Natural killer cell (primary cell): ENCODE data around the gene GOLPH3L. TPM values are rescaled to one million over a fixed set of nuclear protein-coding genes. Genes with fewer than 3 reads are reported as not detected.
"Not testable (repeated sequence)": the region's sequence is repeated elsewhere in the genome, so short reads cannot be mapped to it uniquely, and the experiment has no call there.

ENCODE experiments used
- ATAC-seq, 3 donors: fragments of 150-1000 bp in 2 of 3; fragments of 200-7000 bp in 1 of 3; cut with Tn5 transposase; 1 replicate in 1 of 3; 2 replicates in 2 of 3; pipeline ENCODE4 v1.10.0; 2021; ENCODE audit warnings: mild to moderate bottlenecking in 2 of 3, moderate library complexity in 2 of 3
- DNase-seq, 2 donors: peaks; one replicate each; pipeline versions ENCODE4 v3.0.0 to v3.0.0-alpha.2; 2013 to 2021; ENCODE audit warnings: mixed read lengths in 1 of 2
- H3K27ac ChIP-seq: one replicate; pipeline ENCODE4 v1.5.1; 2013; ENCODE audit warnings: mild to moderate bottlenecking, low read length
- H3K27me3 ChIP-seq: one replicate; pipeline ENCODE4 v1.6.1; 2013; ENCODE audit warnings: low read length; ENCODE audit not compliant: control insufficient read depth, insufficient read depth
- H3K36me3 ChIP-seq: one replicate; pipeline ENCODE4 v1.6.1; 2013; ENCODE audit warnings: low read length; ENCODE audit not compliant: control insufficient read depth, insufficient read depth
- H3K4me1 ChIP-seq: one replicate; pipeline ENCODE4 v1.6.1; 2013; ENCODE audit warnings: low read length; ENCODE audit not compliant: control insufficient read depth, insufficient read depth
- H3K4me3 ChIP-seq: one replicate; pipeline ENCODE4 v1.5.1; 2013; ENCODE audit warnings: low read length
- H3K9me3 ChIP-seq: one replicate; pipeline ENCODE4 v1.6.1; 2013; ENCODE audit warnings: low read length; ENCODE audit not compliant: control insufficient read depth, insufficient read depth
- H3K27ac Mint-ChIP-seq, 2 donors: one replicate each; pipeline ENCODE4 v1.8.0; 2022; ENCODE audit warnings: mild to moderate bottlenecking in 2 of 2, mixed read lengths in 2 of 2, moderate library complexity in 1 of 2
- H3K27me3 Mint-ChIP-seq, 2 donors: one replicate each; pipeline ENCODE4 v1.8.0; 2022; ENCODE audit warnings: low read depth in 2 of 2, mixed read lengths in 2 of 2
- H3K36me3 Mint-ChIP-seq: one replicate; pipeline ENCODE4 v1.8.0; 2022; ENCODE audit warnings: mixed read lengths
- H3K4me1 Mint-ChIP-seq, 2 donors: one replicate each; pipeline ENCODE4 v1.8.0; 2022; ENCODE audit warnings: mixed read lengths in 2 of 2
- H3K4me3 Mint-ChIP-seq: one replicate; pipeline ENCODE4 v1.8.0; 2022; ENCODE audit warnings: mild to moderate bottlenecking, moderate library complexity, mixed read lengths
- H3K9me3 Mint-ChIP-seq, 2 donors: one replicate each; pipeline ENCODE4 v1.8.0; 2022; ENCODE audit warnings: mixed read lengths in 2 of 2
- CTCF ChIP-seq: fragments of 200-600 bp; IDR thresholded peaks from one replicate; pipeline ENCODE4 v1.8.0; 2022; ENCODE audit warnings: antibody characterized with exemption
- WGBS: methylation state at CpG from one replicate; pipeline ENCODE4 v1.1.7; 2013; ENCODE audit warnings: missing lambda C conversion rate; ENCODE audit not compliant: insufficient coverage; 5-methylcytosine and 5-hydroxymethylcytosine counted together
- intact Hi-C: fragments of 100-400 bp; cut with micrococcal nuclease; formaldehyde crosslinking; loops from one replicate; pipeline ENCODE4 v1.14.2; 2022
- total RNA-seq, 4 donors: library from RNA; stranded (reverse); fragments of 120-200 nt in 1 of 4; gene quantifications; one replicate each; pipeline versions ENCODE4 v1.2.3 to v1.2.4, GENCODE V29; 2013 to 2022

The GOLPH3L gene
- total RNA-seq, 3 donors from 2014 or later (not counting 1 experiment from before 2014, with no cell fraction given): 6.2 to 13.6 (median 10.3) TPM

- intact Hi-C loops: no loop called here
- peaks cover 0 to 1% of the 10 kb centered on the region in 2 donors for H3K4me1 Mint-ChIP-seq
- no peak overlapping the region for H3K4me3 ChIP-seq
- peak overlapping the region in 1 of 2 donors; percentile 12 for H3K27ac Mint-ChIP-seq
- H3K4me1 ChIP-seq: no peaks in the 10 kb centered on the region
- no peaks in the 10 kb centered on the region for H3K9me3 Mint-ChIP-seq
- TF ChIP-seq CTCF: no peak
- no peaks in the 10 kb centered on the region for H3K27me3 ChIP-seq
- peaks cover 18% of the 10 kb centered on the region for H3K36me3 ChIP-seq
- no peak overlapping the region for H3K4me3 Mint-ChIP-seq
- DNase-seq: no peak
- H3K27me3 Mint-ChIP-seq: no peaks in the 10 kb centered on the region
- H3K9me3 ChIP-seq: no peaks in the 10 kb centered on the region
- H3K27ac ChIP-seq: no peak overlapping the region
- WGBS: 100% methylated on average over 3 of the region's 4 CpGs
- H3K36me3 Mint-ChIP-seq: peaks cover 10% of the 10 kb centered on the region
- no peak for ATAC-seq
Observed at GRCh38 chr1:150660584-150660983, 36.4 kb downstream of the GOLPH3L start.

- peaks cover 20% of the 10 kb centered on the region for H3K36me3 ChIP-seq
- H3K27me3 Mint-ChIP-seq, H3K36me3 Mint-ChIP-seq, H3K9me3 Mint-ChIP-seq, ATAC-seq, DNase-seq, H3K4me3 ChIP-seq, H3K9me3 ChIP-seq, H3K27ac ChIP-seq, H3K4me3 Mint-ChIP-seq, H3K27me3 ChIP-seq, H3K4me1 ChIP-seq, H3K4me1 Mint-ChIP-seq, intact Hi-C loops, H3K27ac Mint-ChIP-seq: not testable (repeated sequence)
- 95% methylated on average over 4 of the region's 4 CpGs for WGBS
Observed at GRCh38 chr1:150657064-150657463, 39.9 kb downstream of the GOLPH3L start.

GRCh38 chr1:150654635-150655034 is 42.3 kb downstream of the GOLPH3L start:
- intact Hi-C loops, H3K27me3 Mint-ChIP-seq, H3K27ac ChIP-seq, ATAC-seq, H3K4me1 Mint-ChIP-seq, DNase-seq, H3K4me1 ChIP-seq, H3K36me3 ChIP-seq, H3K4me3 Mint-ChIP-seq, H3K36me3 Mint-ChIP-seq, H3K4me3 ChIP-seq, H3K9me3 ChIP-seq, H3K9me3 Mint-ChIP-seq, H3K27me3 ChIP-seq, H3K27ac Mint-ChIP-seq: not testable (repeated sequence)
- 97% methylated on average over 10 of the region's 10 CpGs for WGBS

GRCh38 chr1:150650193-150650592 is 46.8 kb downstream of the GOLPH3L start:
- no peaks in the 10 kb centered on the region for H3K4me1 ChIP-seq
- peaks cover 8% of the 10 kb centered on the region for H3K36me3 Mint-ChIP-seq
- peaks cover 35% of the 10 kb centered on the region for H3K36me3 ChIP-seq
- no peak for ATAC-seq
- intact Hi-C loops: no loop called here
- WGBS: 95% methylated on average over 1 of the region's 1 CpG
- H3K9me3 Mint-ChIP-seq: no peaks in the 10 kb centered on the region
- H3K9me3 ChIP-seq: no peaks in the 10 kb centered on the region
- no peak overlapping the region for H3K27ac Mint-ChIP-seq
- no peak overlapping the region for H3K4me3 ChIP-seq
- H3K4me3 Mint-ChIP-seq: no peak overlapping the region
- H3K27me3 ChIP-seq: no peaks in the 10 kb centered on the region
- H3K27me3 Mint-ChIP-seq: no peaks in the 10 kb centered on the region
- no peak for DNase-seq
- H3K27ac ChIP-seq: no peak overlapping the region
- no peak for TF ChIP-seq CTCF
- peaks cover 0 to 6% of the 10 kb centered on the region in 2 donors for H3K4me1 Mint-ChIP-seq
